Gastrocnemius medialis (tissue), 4 donors: ENCODE data around the gene YKT6. TPM values are rescaled to one million over a fixed set of nuclear protein-coding genes. Genes with fewer than 3 reads are reported as not detected.

Experiments
- ATAC-seq, 2 donors: fragments of 150-250 bp; one replicate each; pipeline ENCODE4 v1.9.1; 2016
- DNase-seq, 2 donors: peaks; one replicate each; pipeline ENCODE4 v3.0.0-alpha.2; 2019
- H3K27ac ChIP-seq, 4 donors: fragments of 200-600 bp; sonication (generic); 1 replicate in 1 of 4; 2 replicates in 3 of 4; pipeline ENCODE4 v1.5.1; 2016 to 2018; ENCODE audit warnings: mild to moderate bottlenecking in 2 of 4, moderate library complexity in 1 of 4
- H3K27me3 ChIP-seq, 3 donors: fragments of 200-600 bp; sonication (generic) in 2 of 3; 1 replicate in 1 of 3; 2 replicates in 2 of 3; pipeline versions ENCODE4 v1.5.1 to v1.6.0; 2016 to 2019; ENCODE audit warnings: mild to moderate bottlenecking in 1 of 3, moderate library complexity in 1 of 3
- H3K36me3 ChIP-seq, 2 donors: fragments of 200-600 bp; sonication (generic) in 1 of 2; one replicate each; pipeline ENCODE4 v1.5.1; 2017 to 2018
- H3K4me1 ChIP-seq, 2 donors: fragments of 200-600 bp; sonication (generic) in 1 of 2; one replicate each; pipeline ENCODE4 v1.5.1; 2016 to 2017; ENCODE audit warnings: mild to moderate bottlenecking in 2 of 2
- H3K4me3 ChIP-seq, 4 donors: fragments of 200-600 bp; sonication (generic) in 3 of 4; 1 replicate in 1 of 4; 2 replicates in 3 of 4; pipeline ENCODE4 v1.5.1; 2016 to 2019; ENCODE audit warnings: mild to moderate bottlenecking in 2 of 4
- H3K9me3 ChIP-seq, 3 donors: fragments of 200-600 bp; sonication (generic) in 2 of 3; 1 replicate in 1 of 3; 2 replicates in 2 of 3; pipeline ENCODE4 v1.5.1; 2016 to 2019
- CTCF ChIP-seq, 5 experiments: fragments of 450-650 bp in 3 of 5; fragments of 200-600 bp in 2 of 5; sonication (generic) in 2 of 5; IDR thresholded peaks in 4 of 5; conservative IDR thresholded peaks in 1 of 5; 1 replicate in 4 of 5; 2 replicates in 1 of 5; pipeline ENCODE4 v1.5.1; 2016 to 2019; ENCODE audit warnings: antibody characterized with exemption in 5 of 5, mild to moderate bottlenecking in 3 of 5, moderate library complexity in 3 of 5
- POLR2A ChIP-seq, 2 donors: fragments of 450-650 bp; IDR thresholded peaks; one replicate each; pipeline ENCODE4 v1.6.1; 2017; ENCODE audit warnings: antibody characterized with exemption in 2 of 2, mild to moderate bottlenecking in 2 of 2, moderate library complexity in 2 of 2
- in situ Hi-C, 4 donors: fragments of 200-750 bp; cut with MboI; loops; one replicate each; pipeline versions ENCODE4 v1.15.0 to v1.8.0; 2017; ENCODE audit warnings: low sequenced_read_pairs in 4 of 4
- intact Hi-C: fragments of 100-400 bp; cut with DNase I; formaldehyde crosslinking; loops from one replicate; pipeline ENCODE4 v1.15.1; 2023; ENCODE audit warnings: low total_unique reads
- total RNA-seq, 4 donors: library from RNA; depleted of rRNA; stranded (reverse); fragments of >200 nt; gene quantifications; one replicate each; pipeline versions ENCODE4 v1.1.0 to v1.2.3, GENCODE V29; 2016

Gene YKT6
- total RNA-seq, 4 donors from 2014 or later = 37.9 to 79.5 (median 72.5) TPM

GRCh38 chr7:44187636-44188416, 13.0 kb upstream of the YKT6 start:
- TF ChIP-seq POLR2A (IDR thresholded peaks at IDR 0.05) (no peak), CTCF (IDR thresholded peaks at IDR 0.05 in 4 of 5, conservative IDR thresholded peaks at IDR 0.05 in 1 of 5) (no peak)
- H3K27ac ChIP-seq = no peak overlapping the region
- H3K4me3 ChIP-seq = no peak overlapping the region
- no peaks in the 10 kb centered on the region for H3K27me3 ChIP-seq
- H3K36me3 ChIP-seq = no peaks in the 10 kb centered on the region
- no peaks in the 10 kb centered on the region for H3K4me1 ChIP-seq
- in situ Hi-C loops (no loop called here), intact Hi-C loops (no loop called here)
- H3K9me3 ChIP-seq = no peaks in the 10 kb centered on the region
- no peak for DNase-seq
- no peak for ATAC-seq

GRCh38 chr7:44188480-44189225, 12.1 kb upstream of the YKT6 start:
- Histone ChIP-seq H3K4me1 (no peaks in the 10 kb centered on the region), H3K27ac (no peak overlapping the region), H3K9me3 (no peaks in the 10 kb centered on the region), H3K27me3 (no peaks in the 10 kb centered on the region), H3K4me3 (no peak overlapping the region), H3K36me3 (no peaks in the 10 kb centered on the region)
- intact Hi-C loops = no loop called here
- ATAC-seq (no peak), DNase-seq (no peak)
- in situ Hi-C loops = no loop called here
- TF ChIP-seq POLR2A (IDR thresholded peaks at IDR 0.05) (no peak), CTCF (IDR thresholded peaks at IDR 0.05 in 4 of 5, conservative IDR thresholded peaks at IDR 0.05 in 1 of 5) (no peak)

GRCh38 chr7:44189286-44189992, 11.3 kb upstream of the YKT6 start, which contains the start of gene GCK:
TSS of gene GCK (minus strand) at chr7:44189439. CDS start at chr7:44188953, 486 bp downstream.
- no peaks in the 10 kb centered on the region for H3K9me3 ChIP-seq
- no peaks in the 10 kb centered on the region for H3K36me3 ChIP-seq
- H3K4me1 ChIP-seq = no peaks in the 10 kb centered on the region
- TF ChIP-seq CTCF (IDR thresholded peaks at IDR 0.05 in 4 of 5, conservative IDR thresholded peaks at IDR 0.05 in 1 of 5) (no peak), POLR2A (IDR thresholded peaks at IDR 0.05) (no peak)
- ATAC-seq (no peak), DNase-seq (no peak)
- no peak within 1 kb of the TSS for H3K27ac ChIP-seq
- intact Hi-C loops (no loop called here), in situ Hi-C loops (no loop called here)
- no peaks in the 10 kb centered on the region for H3K27me3 ChIP-seq
- H3K4me3 ChIP-seq = no peak within 1 kb of the TSS

GRCh38 chr7:44189993-44190872, 10.5 kb upstream of the YKT6 start:
- DNase-seq = no peak
- Histone ChIP-seq H3K27ac (no peak overlapping the region), H3K9me3 (no peaks in the 10 kb centered on the region), H3K36me3 (no peaks in the 10 kb centered on the region), H3K4me1 (no peaks in the 10 kb centered on the region), H3K27me3 (no peaks in the 10 kb centered on the region), H3K4me3 (no peak overlapping the region)
- TF ChIP-seq POLR2A (IDR thresholded peaks at IDR 0.05) (no peak), CTCF (IDR thresholded peaks at IDR 0.05 in 4 of 5, conservative IDR thresholded peaks at IDR 0.05 in 1 of 5) (no peak)
- in situ Hi-C loops = no loop called here
- intact Hi-C loops = no loop called here
- no peak for ATAC-seq
